ENCODE data around the gene MYO3B. TPM values are rescaled to one million over a fixed set of nuclear protein-coding genes. Genes with fewer than 3 reads are reported as not detected.

Gene MYO3B, protein sequence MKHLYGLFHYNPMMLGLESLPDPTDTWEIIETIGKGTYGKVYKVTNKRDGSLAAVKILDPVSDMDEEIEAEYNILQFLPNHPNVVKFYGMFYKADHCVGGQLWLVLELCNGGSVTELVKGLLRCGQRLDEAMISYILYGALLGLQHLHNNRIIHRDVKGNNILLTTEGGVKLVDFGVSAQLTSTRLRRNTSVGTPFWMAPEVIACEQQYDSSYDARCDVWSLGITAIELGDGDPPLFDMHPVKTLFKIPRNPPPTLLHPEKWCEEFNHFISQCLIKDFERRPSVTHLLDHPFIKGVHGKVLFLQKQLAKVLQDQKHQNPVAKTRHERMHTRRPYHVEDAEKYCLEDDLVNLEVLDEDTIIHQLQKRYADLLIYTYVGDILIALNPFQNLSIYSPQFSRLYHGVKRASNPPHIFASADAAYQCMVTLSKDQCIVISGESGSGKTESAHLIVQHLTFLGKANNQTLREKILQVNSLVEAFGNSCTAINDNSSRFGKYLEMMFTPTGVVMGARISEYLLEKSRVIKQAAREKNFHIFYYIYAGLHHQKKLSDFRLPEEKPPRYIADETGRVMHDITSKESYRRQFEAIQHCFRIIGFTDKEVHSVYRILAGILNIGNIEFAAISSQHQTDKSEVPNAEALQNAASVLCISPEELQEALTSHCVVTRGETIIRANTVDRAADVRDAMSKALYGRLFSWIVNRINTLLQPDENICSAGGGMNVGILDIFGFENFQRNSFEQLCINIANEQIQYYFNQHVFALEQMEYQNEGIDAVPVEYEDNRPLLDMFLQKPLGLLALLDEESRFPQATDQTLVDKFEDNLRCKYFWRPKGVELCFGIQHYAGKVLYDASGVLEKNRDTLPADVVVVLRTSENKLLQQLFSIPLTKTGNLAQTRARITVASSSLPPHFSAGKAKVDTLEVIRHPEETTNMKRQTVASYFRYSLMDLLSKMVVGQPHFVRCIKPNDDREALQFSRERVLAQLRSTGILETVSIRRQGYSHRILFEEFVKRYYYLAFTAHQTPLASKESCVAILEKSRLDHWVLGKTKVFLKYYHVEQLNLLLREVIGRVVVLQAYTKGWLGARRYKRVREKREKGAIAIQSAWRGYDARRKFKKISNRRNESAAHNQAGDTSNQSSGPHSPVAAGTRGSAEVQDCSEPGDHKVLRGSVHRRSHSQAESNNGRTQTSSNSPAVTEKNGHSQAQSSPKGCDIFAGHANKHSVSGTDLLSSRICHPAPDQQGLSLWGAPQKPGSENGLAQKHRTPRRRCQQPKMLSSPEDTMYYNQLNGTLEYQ (N-terminal part only)
- under 1 TPM; 0.05 to 0.23 TPM for total RNA-seq

DNA sequence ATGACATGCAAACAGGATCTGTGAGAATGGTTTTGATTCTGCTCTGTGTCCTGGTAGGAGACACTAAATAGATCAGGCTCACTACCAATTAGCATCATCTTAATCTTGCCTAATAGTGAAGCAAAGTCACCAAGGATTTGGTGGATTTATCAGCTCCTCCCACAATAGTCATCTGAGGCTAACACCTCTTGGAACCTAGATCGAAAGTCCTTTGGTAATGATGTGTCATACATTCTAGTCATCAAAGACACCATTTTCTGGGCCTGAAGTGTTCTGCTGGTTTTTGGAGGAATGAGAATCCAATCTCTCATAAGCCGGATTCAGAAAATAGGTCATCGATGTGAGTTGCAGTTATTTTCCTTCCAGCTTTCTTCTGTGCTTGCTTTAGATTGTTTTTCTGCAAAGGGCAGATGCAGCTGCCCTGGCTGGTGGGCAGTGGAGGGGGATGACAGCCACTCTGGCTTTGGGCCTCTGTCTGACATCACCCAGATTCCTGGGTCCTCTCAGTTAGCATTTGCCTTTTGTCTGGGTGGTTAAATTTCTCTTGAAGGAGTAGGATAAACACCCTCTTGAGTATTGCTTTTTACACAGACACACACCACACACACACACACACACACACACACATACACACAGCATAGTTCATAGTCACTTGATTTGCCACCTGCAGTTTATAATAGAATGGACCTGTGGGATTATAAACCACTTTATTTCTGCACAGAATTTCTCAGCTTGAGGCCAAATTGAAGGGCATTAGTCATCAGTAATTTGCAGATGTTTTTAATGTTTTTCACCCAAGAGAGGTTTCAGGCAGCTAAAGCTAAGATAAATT, at the start of gene MYO3B:
MYO3B (plus strand) TSS at position 198 of the 832 bp plus-strand sequence; CDS start at position 339, 141 bp downstream.
- H3K36me3 Mint-ChIP-seq (ENCODE audit: low read depth) = no peaks in the 10 kb centered on the region
- peaks cover 3% of the 10 kb centered on the region for H3K27me3 Mint-ChIP-seq (ENCODE audit: low read depth)
- no peak within 1 kb of the TSS for H3K27ac Mint-ChIP-seq
- CTCF ChIA-PET = no interaction called here
- ATAC-seq (no peak), DNase-seq (no peak)
- H3K9me3 Mint-ChIP-seq (ENCODE audit: insufficient read depth) = no peaks in the 10 kb centered on the region
- peaks cover 4% of the 10 kb centered on the region for H3K4me1 Mint-ChIP-seq (ENCODE audit: low read depth)
- H3K4me3 Mint-ChIP-seq = no peak within 1 kb of the TSS
- POLR2A ChIA-PET = no interaction called here

DNA sequence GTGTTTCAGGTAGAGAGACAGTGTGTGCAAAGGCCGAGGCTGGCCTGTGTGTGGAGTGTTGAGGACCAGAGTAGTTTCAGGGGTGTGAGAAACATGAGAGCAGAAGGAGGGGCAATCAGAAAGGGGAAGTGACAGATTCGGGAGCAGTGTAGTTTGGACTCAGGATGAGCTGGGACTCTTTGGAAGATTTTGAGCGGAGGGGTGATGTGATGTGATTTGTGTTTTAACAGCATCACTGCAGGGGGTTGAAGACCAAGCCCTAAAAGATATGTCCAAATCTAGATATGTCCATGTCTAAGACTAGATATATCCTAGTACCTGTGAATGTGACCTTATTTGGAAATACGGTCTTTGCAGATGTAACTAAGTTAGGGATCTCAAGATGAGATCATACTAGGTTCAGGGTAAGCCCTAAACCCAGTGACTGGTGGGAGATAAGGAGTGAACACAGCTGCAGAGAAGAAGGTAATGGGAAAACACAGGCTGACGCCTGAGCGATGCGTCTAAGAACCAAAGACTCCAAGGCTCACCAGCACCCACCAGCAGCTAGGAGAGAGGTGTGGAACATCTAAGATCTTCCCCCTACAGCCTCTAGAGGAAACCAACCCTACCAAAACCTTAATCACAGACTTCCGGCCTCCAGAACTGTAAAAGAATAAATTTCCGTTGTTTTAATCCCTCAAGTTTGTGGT, 38.5 kb upstream of the MYO3B start:
- no peak for DNase-seq

GRCh38 chr2:170140561-170140960, 37.4 kb upstream of the MYO3B start:
- H3K27me3 Mint-ChIP-seq (ENCODE audit: low read depth) = peaks cover 5% of the 10 kb centered on the region
- ChIA-PET POLR2A (no interaction called here), CTCF (no interaction called here)
- DNase-seq = no peak
- peaks cover 6% of the 10 kb centered on the region for H3K4me1 Mint-ChIP-seq (ENCODE audit: low read depth)
- no peaks in the 10 kb centered on the region for H3K9me3 Mint-ChIP-seq (ENCODE audit: insufficient read depth)
- H3K36me3 Mint-ChIP-seq (ENCODE audit: low read depth) = no peaks in the 10 kb centered on the region
- no peak for ATAC-seq
- H3K27ac Mint-ChIP-seq = no peak overlapping the region
- no peak overlapping the region for H3K4me3 Mint-ChIP-seq

More for the DNA sequence above, 38.5 kb upstream of the MYO3B start:
- Mint-ChIP-seq H3K4me1 (ENCODE audit: low read depth) (peaks cover 6% of the 10 kb centered on the region), H3K9me3 (ENCODE audit: insufficient read depth) (no peaks in the 10 kb centered on the region), H3K36me3 (ENCODE audit: low read depth) (no peaks in the 10 kb centered on the region), H3K27me3 (ENCODE audit: low read depth) (peaks cover 9% of the 10 kb centered on the region), H3K27ac (no peak overlapping the region), H3K4me3 (no peak overlapping the region)
- no peak for ATAC-seq
- CTCF ChIA-PET = no interaction called here
- POLR2A ChIA-PET = no interaction called here

DNA sequence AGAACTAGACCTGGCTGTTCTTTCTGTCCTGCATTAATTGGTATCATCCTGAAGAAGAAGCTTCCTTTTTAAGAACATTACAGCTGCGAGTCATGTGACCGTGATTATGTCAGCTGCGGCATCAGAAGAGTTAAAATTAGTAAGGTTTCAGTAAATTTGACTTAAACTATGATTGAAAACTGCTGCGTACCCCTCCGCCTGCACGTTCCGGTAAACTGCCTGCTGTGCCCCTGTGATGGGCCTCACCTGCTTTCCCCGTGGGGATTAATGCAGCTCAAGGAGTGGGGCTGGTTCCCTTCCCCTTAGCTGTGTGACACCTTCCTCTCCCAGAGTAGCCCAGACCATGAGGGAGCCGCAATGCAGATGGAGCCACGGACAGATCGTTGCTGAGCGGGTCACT, 36.1 kb upstream of the MYO3B start:
- CTCF ChIA-PET = no interaction called here
- no peak overlapping the region for H3K4me3 Mint-ChIP-seq
- no peaks in the 10 kb centered on the region for H3K36me3 Mint-ChIP-seq (ENCODE audit: low read depth)
- H3K27me3 Mint-ChIP-seq (ENCODE audit: low read depth) = peaks cover 5% of the 10 kb centered on the region
- H3K4me1 Mint-ChIP-seq (ENCODE audit: low read depth) = peaks cover 6% of the 10 kb centered on the region
- H3K9me3 Mint-ChIP-seq (ENCODE audit: insufficient read depth) = no peaks in the 10 kb centered on the region
- POLR2A ChIA-PET = no interaction called here
- no peak overlapping the region for H3K27ac Mint-ChIP-seq
- ATAC-seq (no peak), DNase-seq (no peak)

DNA sequence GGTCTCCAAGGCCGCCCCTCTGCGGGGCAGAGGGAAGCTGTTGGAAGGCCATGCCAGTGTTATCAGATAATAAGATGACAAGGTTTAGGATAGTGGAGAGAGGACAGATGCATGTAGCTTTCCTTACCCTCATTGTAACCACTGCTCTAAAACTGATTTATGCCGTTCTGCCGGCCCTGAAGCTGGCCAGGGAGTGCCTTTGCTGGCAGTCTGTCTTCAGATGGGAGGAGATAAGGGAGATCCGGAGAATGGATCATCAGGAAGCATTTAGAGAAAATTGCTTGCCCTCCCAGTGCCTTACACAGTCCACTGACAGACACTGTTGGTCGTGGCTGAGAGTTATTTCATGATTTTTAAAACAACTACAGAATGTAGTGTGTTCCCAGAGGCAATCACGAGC, 35.4 kb upstream of the MYO3B start:
- ATAC-seq (no peak), DNase-seq (no peak)
- H3K4me1 Mint-ChIP-seq (ENCODE audit: low read depth) = peaks cover 6% of the 10 kb centered on the region
- no peak overlapping the region for H3K4me3 Mint-ChIP-seq
- H3K9me3 Mint-ChIP-seq (ENCODE audit: insufficient read depth) = no peaks in the 10 kb centered on the region
- CTCF ChIA-PET = no interaction called here
- peaks cover 3% of the 10 kb centered on the region for H3K27me3 Mint-ChIP-seq (ENCODE audit: low read depth)
- POLR2A ChIA-PET = no interaction called here
- H3K27ac Mint-ChIP-seq = no peak overlapping the region
- no peaks in the 10 kb centered on the region for H3K36me3 Mint-ChIP-seq (ENCODE audit: low read depth)

- H3K36me3 Mint-ChIP-seq (ENCODE audit: low read depth) = no peaks in the 10 kb centered on the region
- H3K4me3 Mint-ChIP-seq = no peak overlapping the region
- ATAC-seq = no peak
- no peak for DNase-seq
- H3K9me3 Mint-ChIP-seq (ENCODE audit: insufficient read depth) = no peaks in the 10 kb centered on the region
- ChIA-PET POLR2A (no interaction called here), CTCF (no interaction called here)
- H3K27ac Mint-ChIP-seq = no peak overlapping the region
- peaks cover 3% of the 10 kb centered on the region for H3K27me3 Mint-ChIP-seq (ENCODE audit: low read depth)
- H3K4me1 Mint-ChIP-seq (ENCODE audit: low read depth) = peaks cover 6% of the 10 kb centered on the region
Measured at GRCh38 chr2:170143045-170143717, 34.8 kb upstream of the MYO3B start.

DNA sequence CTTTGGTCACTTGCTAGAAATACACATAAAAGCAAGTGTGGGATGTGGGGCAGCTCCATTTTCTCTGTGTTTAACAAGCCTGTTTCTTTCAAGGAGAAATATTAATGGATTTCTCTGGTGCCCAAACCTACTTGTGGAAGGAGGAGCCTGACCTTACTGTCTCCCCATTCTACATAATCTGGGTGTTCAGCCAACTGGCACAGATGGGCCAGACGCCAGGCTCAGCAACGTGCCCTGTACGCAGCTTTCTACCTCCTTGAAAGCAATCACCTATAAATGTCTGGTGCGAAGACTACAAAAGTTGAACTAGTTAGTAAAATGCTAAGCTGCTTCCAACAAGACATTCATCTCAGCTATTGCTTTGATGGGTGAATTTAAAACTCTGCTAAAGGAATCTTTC, 33.2 kb upstream of the MYO3B start:
- Mint-ChIP-seq H3K27me3 (ENCODE audit: low read depth) (no peaks in the 10 kb centered on the region), H3K27ac (no peak overlapping the region), H3K4me1 (ENCODE audit: low read depth) (peaks cover 1% of the 10 kb centered on the region), H3K36me3 (ENCODE audit: low read depth) (no peaks in the 10 kb centered on the region), H3K4me3 (no peak overlapping the region), H3K9me3 (ENCODE audit: insufficient read depth) (no peaks in the 10 kb centered on the region)
- ATAC-seq = no peak
- POLR2A ChIA-PET = no interaction called here
- CTCF ChIA-PET = no interaction called here
- no peak for DNase-seq

GRCh38 chr2:170145191-170145590, 32.8 kb upstream of the MYO3B start:
- ChIA-PET CTCF (no interaction called here), POLR2A (no interaction called here)
- ATAC-seq (no peak), DNase-seq (no peak)
- Mint-ChIP-seq H3K36me3 (ENCODE audit: low read depth) (no peaks in the 10 kb centered on the region), H3K27ac (no peak overlapping the region), H3K27me3 (ENCODE audit: low read depth) (no peaks in the 10 kb centered on the region), H3K9me3 (ENCODE audit: insufficient read depth) (no peaks in the 10 kb centered on the region), H3K4me1 (ENCODE audit: low read depth) (no peaks in the 10 kb centered on the region), H3K4me3 (no peak overlapping the region)

DNA sequence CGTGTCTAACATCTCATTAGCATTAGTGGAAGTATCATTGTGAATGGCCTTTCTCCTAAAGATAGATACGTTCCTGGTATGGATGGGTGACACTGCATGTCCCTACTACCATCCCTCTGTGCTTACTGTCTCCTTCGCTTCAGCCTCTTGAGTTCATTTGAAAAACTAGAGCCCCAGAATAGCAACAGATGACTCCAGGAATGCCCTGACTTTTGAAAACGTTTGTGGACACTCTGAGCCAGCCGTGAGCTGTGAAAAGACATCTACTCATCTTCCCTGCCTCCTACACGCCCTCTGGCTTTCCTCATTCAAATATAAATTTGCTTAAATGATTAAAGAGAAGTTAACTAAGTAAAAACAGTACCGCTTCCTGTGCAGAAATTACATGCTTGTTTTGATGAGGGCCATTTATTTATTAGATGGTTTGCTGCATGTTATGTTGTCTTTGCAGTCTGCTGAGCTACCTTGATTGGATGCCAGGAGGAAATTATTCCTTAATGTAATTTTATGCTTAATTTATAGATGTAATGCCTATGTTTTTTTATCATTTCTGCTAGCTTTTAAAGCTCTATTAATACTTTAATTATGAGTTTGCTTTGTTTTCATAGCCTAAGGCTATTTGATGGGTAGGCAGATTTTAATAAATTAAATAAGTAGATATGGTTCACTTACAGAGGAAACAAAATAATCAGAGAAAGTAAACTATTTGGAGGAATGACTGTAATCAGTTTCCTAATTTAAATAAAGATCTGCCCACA, 32.1 kb upstream of the MYO3B start:
- H3K27ac Mint-ChIP-seq = no peak overlapping the region
- CTCF ChIA-PET = no interaction called here
- H3K4me3 Mint-ChIP-seq = no peak overlapping the region
- no peaks in the 10 kb centered on the region for H3K27me3 Mint-ChIP-seq (ENCODE audit: low read depth)
- no peaks in the 10 kb centered on the region for H3K9me3 Mint-ChIP-seq (ENCODE audit: insufficient read depth)
- ATAC-seq (no peak), DNase-seq (no peak)
- no peaks in the 10 kb centered on the region for H3K4me1 Mint-ChIP-seq (ENCODE audit: low read depth)
- no peaks in the 10 kb centered on the region for H3K36me3 Mint-ChIP-seq (ENCODE audit: low read depth)
- POLR2A ChIA-PET = no interaction called here

GRCh38 chr2:170146784-170147183, 31.2 kb upstream of the MYO3B start:
- CTCF ChIA-PET = no interaction called here

More at GRCh38 chr2:170146784-170147183, 31.2 kb upstream of the MYO3B start:
- POLR2A ChIA-PET = no interaction called here
- DNase-seq = no peak
- no peak overlapping the region for H3K27ac Mint-ChIP-seq
- no peak overlapping the region for H3K4me3 Mint-ChIP-seq
- ATAC-seq = no peak
- H3K9me3 Mint-ChIP-seq (ENCODE audit: insufficient read depth) = no peaks in the 10 kb centered on the region
- no peaks in the 10 kb centered on the region for H3K36me3 Mint-ChIP-seq (ENCODE audit: low read depth)
- H3K4me1 Mint-ChIP-seq (ENCODE audit: low read depth) = no peaks in the 10 kb centered on the region
- no peaks in the 10 kb centered on the region for H3K27me3 Mint-ChIP-seq (ENCODE audit: low read depth)

Measured in activated CD8-positive, alpha-beta T cell treated with anti-CD3 and anti-CD28 coated beads, Interleukin-2, amount 10 ng/mL, durations not matched to agents 7 days and 5 days (primary cell).